GM12892 (cell line): ENCODE results near the gene FLNA.

ENCODE experiments used
- POLR2A ChIP-seq: IDR thresholded peaks from 2 replicates; pipeline ENCODE4 v1.6.1; 2011; ENCODE audit warnings: low read depth, low read length, control low read depth
- TAF1 ChIP-seq: IDR thresholded peaks from 2 replicates; pipeline ENCODE4 v1.6.1; 2011; ENCODE audit warnings: low read depth, mild to moderate bottlenecking, control low read depth, low read length, borderline replicate concordance

DNA sequence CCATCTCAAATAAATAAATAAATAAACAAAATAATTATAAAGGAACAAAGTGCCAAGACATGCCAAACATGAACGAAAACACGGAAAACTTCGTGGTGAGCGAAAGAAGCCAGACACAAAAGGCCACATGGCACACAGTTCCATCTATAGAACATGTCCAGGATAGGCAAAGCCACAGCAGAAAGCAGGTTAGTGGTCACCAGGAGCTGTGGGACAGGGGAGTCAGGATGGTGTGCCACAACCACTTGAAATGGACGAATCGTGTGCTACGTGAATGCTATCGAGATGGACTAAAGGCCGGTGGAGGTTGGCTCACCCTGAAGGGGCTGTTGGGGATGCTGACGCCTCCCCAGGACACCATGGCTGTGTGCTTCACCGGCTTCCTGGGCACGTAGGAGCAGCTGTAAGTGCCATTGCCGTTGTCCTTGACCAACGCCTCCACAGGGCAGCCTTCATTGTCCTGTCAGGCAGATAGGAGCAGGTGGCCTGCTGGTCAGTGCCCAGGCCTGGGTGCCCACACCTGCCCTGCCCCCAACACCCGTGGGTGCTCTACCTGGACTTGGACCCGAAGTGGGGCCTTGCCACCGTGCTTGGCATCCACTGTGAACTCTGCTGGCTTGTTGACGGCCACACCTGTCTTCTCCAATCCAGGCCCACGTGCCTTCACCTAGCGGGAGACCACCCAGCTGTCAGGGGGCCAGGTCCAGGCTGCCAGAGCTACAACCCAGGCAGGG lies 10.6 kb downstream of the FLNA start:
- TF ChIP-seq TAF1 = no peak
- no peak for TF ChIP-seq POLR2A
